Right cardiac atrium (tissue), 5 donors: ENCODE data around the gene NAXD. TPM values are rescaled to one million over a fixed set of nuclear protein-coding genes. Genes with fewer than 3 reads are reported as not detected.

Source experiments
- ATAC-seq, 2 donors: fragments of 200-7000 bp; cut with Tn5 transposase; one replicate each; pipeline versions ENCODE4 v1.8.0 to v1.9.1; 2020; ENCODE audit warnings: moderate library complexity in 2 of 2, mild to moderate bottlenecking in 1 of 2
- DNase-seq, 3 donors: peaks; one replicate each; pipeline ENCODE4 v3.0.0-alpha.2; 2020
- H3K27ac ChIP-seq: one replicate; pipeline ENCODE4 v1.5.1; 2013; ENCODE audit warnings: mild to moderate bottlenecking, low read length, control low read depth, moderate library complexity
- H3K27me3 ChIP-seq: one replicate; pipeline ENCODE4 v1.6.1; 2013; ENCODE audit not compliant: control insufficient read depth, insufficient read depth
- H3K4me1 ChIP-seq: one replicate; pipeline ENCODE4 v1.6.1; 2013; ENCODE audit warnings: low read length; ENCODE audit not compliant: control insufficient read depth, insufficient read depth
- H3K4me3 ChIP-seq: one replicate; pipeline ENCODE4 v1.5.1; 2013; ENCODE audit warnings: low read length, control low read depth
- H3K9me3 ChIP-seq: one replicate; pipeline ENCODE4 v1.6.1; 2013; ENCODE audit warnings: low read length; ENCODE audit not compliant: control insufficient read depth
- WGBS: extraction: QIAGEN DNeasy Blood & Tissue Kit; methylation state at CpG from one replicate; pipeline ENCODE4 v1.1.7; 2013; 5-methylcytosine and 5-hydroxymethylcytosine counted together
- intact Hi-C, 4 donors: fragments of 100-400 bp; cut with DNase I; formaldehyde crosslinking; loops; one replicate each; pipeline versions ENCODE4 v1.11.0 to v1.14.0; 2022 to 2023
- polyA plus RNA-seq: library from polyadenylated mRNA; stranded (reverse); fragments of 200-250 nt; gene quantifications from one replicate; pipeline ENCODE4 v1.2.3, GENCODE V29; 2013
- total RNA-seq, 4 donors: library from RNA; stranded (reverse); fragmentation: NEBNext Ultra II Directional; extraction: Animal tissue kit (Norgen Biotek cat#: 25700); gene quantifications; one replicate each; pipeline ENCODE4 v1.2.1, GENCODE V29; 2021
- donor health status: healthy with polysubstance abuse.
- donor health status: DM: no; HTN: yes; CAD: no.
- donor health status: DM: no; HTN: no; CAD: no.
- donor health status: DM: no; HTN: yes; CAD: no; lungs with severe emphysema.
- donor health status: DM: yes; HTN: yes; CAD: no.

Gene NAXD
- total and polyA plus RNA-seq, 5 donors: 22.6 to 28.6 (median 25.7) TPM

- intact Hi-C loops: no loop called here
- H3K27ac ChIP-seq: no peak overlapping the region
- 89% methylated on average over 11 of the region's 11 CpGs for WGBS
- H3K4me1 ChIP-seq: no peaks in the 10 kb centered on the region
- H3K4me3 ChIP-seq: no peak overlapping the region
- DNase-seq (no peak), ATAC-seq (no peak)
- no peaks in the 10 kb centered on the region for H3K27me3 ChIP-seq
- no peaks in the 10 kb centered on the region for H3K9me3 ChIP-seq
These were observed 38.4 kb upstream of the NAXD start for GRCh38 chr13:110576736-110577476.

- Histone ChIP-seq H3K4me3 (no peak overlapping the region), H3K4me1 (no peaks in the 10 kb centered on the region), H3K9me3 (no peaks in the 10 kb centered on the region), H3K27me3 (no peaks in the 10 kb centered on the region), H3K27ac (no peak overlapping the region)
- ATAC-seq (no peak), DNase-seq (no peak)
- intact Hi-C loops: no loop called here
- WGBS: 70% methylated on average over 10 of the region's 10 CpGs
These were observed 37.0 kb upstream of the NAXD start for GRCh38 chr13:110578363-110578762.

- no peaks in the 10 kb centered on the region for H3K27me3 ChIP-seq
- no peak overlapping the region for H3K4me3 ChIP-seq
- no peak overlapping the region for H3K27ac ChIP-seq
- H3K4me1 ChIP-seq: no peaks in the 10 kb centered on the region
- WGBS: 69% methylated on average over 2 of the region's 2 CpGs
- no peak for DNase-seq
- intact Hi-C loops: no loop called here
- H3K9me3 ChIP-seq: no peaks in the 10 kb centered on the region
- no peak for ATAC-seq
These were observed 34.5 kb upstream of the NAXD start for GRCh38 chr13:110580800-110581199.

- ATAC-seq (no peak), DNase-seq (no peak)
- H3K27ac ChIP-seq: no peak overlapping the region
- no peaks in the 10 kb centered on the region for H3K9me3 ChIP-seq
- intact Hi-C loops: no loop called here
- H3K27me3 ChIP-seq: no peaks in the 10 kb centered on the region
- H3K4me1 ChIP-seq: no peaks in the 10 kb centered on the region
- H3K4me3 ChIP-seq: no peak overlapping the region
- 92% methylated on average over 14 of the region's 14 CpGs for WGBS
These were observed 33.7 kb upstream of the NAXD start for GRCh38 chr13:110581506-110582185.

- H3K27me3 ChIP-seq: no peaks in the 10 kb centered on the region
- no peak for ATAC-seq
- H3K4me1 ChIP-seq: no peaks in the 10 kb centered on the region
- intact Hi-C loops: no loop called here
- H3K4me3 ChIP-seq: no peak overlapping the region
- 87% methylated on average over 13 of the region's 13 CpGs for WGBS
- DNase-seq: no peak
- H3K9me3 ChIP-seq: no peaks in the 10 kb centered on the region
- no peak overlapping the region for H3K27ac ChIP-seq
These were observed 32.9 kb upstream of the NAXD start for GRCh38 chr13:110582421-110582954.

GRCh38 chr13:110583178-110583865, 32.0 kb upstream of the NAXD start:
- no peak overlapping the region for H3K27ac ChIP-seq
- no peak overlapping the region for H3K4me3 ChIP-seq
- intact Hi-C loops: no loop called here
- H3K4me1 ChIP-seq: no peaks in the 10 kb centered on the region
- no peaks in the 10 kb centered on the region for H3K9me3 ChIP-seq
- WGBS: 65% methylated on average over 13 of the region's 13 CpGs
- DNase-seq (no peak), ATAC-seq (no peak)
- no peaks in the 10 kb centered on the region for H3K27me3 ChIP-seq

GRCh38 chr13:110589793-110590390, 25.5 kb upstream of the NAXD start:
- 56% methylated on average over 3 of the region's 3 CpGs for WGBS
- DNase-seq: no peak
- Histone ChIP-seq H3K27ac (no peak overlapping the region), H3K9me3 (no peaks in the 10 kb centered on the region), H3K27me3 (no peaks in the 10 kb centered on the region), H3K4me1 (no peaks in the 10 kb centered on the region), H3K4me3 (no peak overlapping the region)
- no peak for ATAC-seq
- intact Hi-C loops: loop anchor here (5.0 to 10.0 kb wide), 3 partner anchors 227 to 465 kb away; no protein-coding TSS in a partner anchor

GRCh38 chr13:110590577-110590976, 24.8 kb upstream of the NAXD start:
- Histone ChIP-seq H3K9me3 (no peaks in the 10 kb centered on the region), H3K4me1 (no peaks in the 10 kb centered on the region), H3K4me3 (no peak overlapping the region), H3K27me3 (no peaks in the 10 kb centered on the region), H3K27ac (no peak overlapping the region)
- peak in 1 of 2 donors; percentile 36 for ATAC-seq
- no peak for DNase-seq
- 74% methylated on average over 6 of the region's 6 CpGs for WGBS
- intact Hi-C loops: loop anchor here (5.0 to 10.0 kb wide), 3 partner anchors 227 to 464 kb away; no protein-coding TSS in a partner anchor

GRCh38 chr13:110592665-110593064, 22.7 kb upstream of the NAXD start:
- intact Hi-C loops: loop anchor here (5.0 to 10.0 kb wide), 3 partner anchors 225 to 462 kb away; no protein-coding TSS in a partner anchor
- no peaks in the 10 kb centered on the region for H3K27me3 ChIP-seq
- ATAC-seq (no peak), DNase-seq (no peak)
- WGBS: 81% methylated on average over 2 of the region's 2 CpGs
- no peak overlapping the region for H3K27ac ChIP-seq
- H3K4me3 ChIP-seq: no peak overlapping the region
- H3K4me1 ChIP-seq: no peaks in the 10 kb centered on the region
- H3K9me3 ChIP-seq: no peaks in the 10 kb centered on the region

GRCh38 chr13:110593430-110594130, 21.8 kb upstream of the NAXD start:
- WGBS: 44% methylated on average over 6 of the region's 6 CpGs
- Histone ChIP-seq H3K27me3 (no peaks in the 10 kb centered on the region), H3K4me1 (no peaks in the 10 kb centered on the region), H3K9me3 (no peaks in the 10 kb centered on the region), H3K27ac (no peak overlapping the region), H3K4me3 (no peak overlapping the region)
- ATAC-seq (peak; percentile 84 to 89), DNase-seq (no peak)
- intact Hi-C loops: loop anchor here (5.0 to 10.0 kb wide), 3 partner anchors 224 to 461 kb away; no protein-coding TSS in a partner anchor
